GM19099 (cell line): ENCODE results near the gene RALGPS1.

Source experiments
- POLR2A ChIP-seq: IDR thresholded peaks from 3 replicates; pipeline ENCODE4 v1.6.1; 2011; ENCODE audit warnings: low read depth; ENCODE audit not compliant: insufficient read length; ENCODE audit errors: extremely low read depth

RALGPS1 gene

GRCh38 chr9:126962336-126962735, 47.8 kb downstream of the RALGPS1 start:
- no peak for TF ChIP-seq POLR2A

- TF ChIP-seq POLR2A: no peak
Observed at GRCh38 chr9:126965077-126965476, 50.5 kb downstream of the RALGPS1 start.

- TF ChIP-seq POLR2A: no peak
Observed at GRCh38 chr9:126965541-126966428, 51.2 kb downstream of the RALGPS1 start.

GRCh38 chr9:126971261-126971660, 56.7 kb downstream of the RALGPS1 start:
- TF ChIP-seq POLR2A: no peak

- TF ChIP-seq POLR2A: no peak
Observed at GRCh38 chr9:126973651-126974529, 59.3 kb downstream of the RALGPS1 start.

GRCh38 chr9:126974594-126974993, 60.0 kb downstream of the RALGPS1 start:
- no peak for TF ChIP-seq POLR2A

- no peak for TF ChIP-seq POLR2A
Observed at GRCh38 chr9:126975327-126976220, 61.0 kb downstream of the RALGPS1 start.

- TF ChIP-seq POLR2A: no peak
Observed at GRCh38 chr9:126979461-126979860, 64.9 kb downstream of the RALGPS1 start.

GRCh38 chr9:126980231-126980630, 65.6 kb downstream of the RALGPS1 start:
- TF ChIP-seq POLR2A: no peak

- TF ChIP-seq POLR2A: no peak
Observed at GRCh38 chr9:126981218-126981617, 66.6 kb downstream of the RALGPS1 start.

- no peak for TF ChIP-seq POLR2A
Observed at GRCh38 chr9:126982215-126983002, 67.8 kb downstream of the RALGPS1 start.

- no peak for TF ChIP-seq POLR2A
Observed at GRCh38 chr9:126983767-126984166, 69.2 kb downstream of the RALGPS1 start.

- TF ChIP-seq POLR2A: no peak
Observed at GRCh38 chr9:126984969-126985368, 70.4 kb downstream of the RALGPS1 start.
